Endothelial cell of umbilical vein (primary cell): ENCODE data around the gene RPL3. TPM values are rescaled to one million over a fixed set of nuclear protein-coding genes. Genes with fewer than 3 reads are reported as not detected.

Source experiments
- BruUV-seq: library from RNA; stranded (reverse); fragments of 400-500 nt; replicated peaks from 2 replicates; lab custom pipeline; 2021; lab: Mats Ljungman, UMichigan
- CTCF ChIA-PET: fragments of 300-600, 350-600 bp; sonication (Branson Sonifier 250); formaldehyde crosslinking; loops from one replicate; lab custom pipeline; 2021; ENCODE audit warnings: antibody characterized with exemption, inconsistent platforms; lab: Charles Lee
- POLR2A ChIA-PET: fragments of 300-600, 350-600 bp; sonication (Branson Sonifier 250); formaldehyde crosslinking; loops from one replicate; lab custom pipeline; 2021; ENCODE audit warnings: antibody characterized with exemption, inconsistent platforms; lab: Charles Lee
- DNase-seq: peaks from one replicate; pipeline ENCODE4 v3.0.0-alpha.2; 2011; ENCODE audit warnings: low read depth, low spot score
- FAIRE-seq: peaks from 2 replicates; lab custom pipeline; 2011; peaks lifted over from hg19 to GRCh38; lab: Jason Lieb, UNC
- H2AFZ ChIP-seq: 2 replicates; pipeline ENCODE4 v1.6.0; 2012; ENCODE audit warnings: low read depth, low read length, control low read depth, inconsistent platforms
- H3K27ac ChIP-seq: 2 replicates; pipeline ENCODE4 v1.5.1; 2011; ENCODE audit warnings: low read depth, mild to moderate bottlenecking, control low read depth, low read length, moderate library complexity; ENCODE audit not compliant: insufficient read depth
- H3K27me3 ChIP-seq, 2 experiments: 2 replicates each; pipeline versions ENCODE4 v1.6.0 to v1.6.1; 2011; ENCODE audit warnings: low read length in 2 of 2, mixed read lengths in 1 of 2; ENCODE audit not compliant: control insufficient read depth in 2 of 2, insufficient read depth in 2 of 2
- H3K36me3 ChIP-seq, 2 experiments: 2 replicates in 1 of 2; 3 replicates in 1 of 2; pipeline ENCODE4 v1.5.1; 2011; ENCODE audit warnings: low read length in 2 of 2, mild to moderate bottlenecking in 1 of 2, moderate library complexity in 1 of 2; ENCODE audit not compliant: control insufficient read depth in 2 of 2, insufficient read depth in 2 of 2; ENCODE audit errors: extremely low read depth in 1 of 2
- H3K4me1 ChIP-seq: 3 replicates; pipeline ENCODE4 v1.5.1; 2011; ENCODE audit warnings: mild to moderate bottlenecking, low read length; ENCODE audit not compliant: control insufficient read depth, insufficient read depth; ENCODE audit errors: extremely low read depth
- H3K4me2 ChIP-seq: 2 replicates; pipeline ENCODE4 v1.6.1; 2011; ENCODE audit warnings: low read length, control low read depth, mixed read lengths; ENCODE audit not compliant: insufficient read depth
- H3K4me3 ChIP-seq, 3 experiments: fragments of 200-600 bp in 1 of 3; sonication (generic), shearing (Covaris generic) in 1 of 3; replicated peaks in 1 of 3; 2 replicates each; pipeline ENCODE4 v1.5.1; 2011 to 2016; ENCODE audit warnings: control low read depth in 3 of 3, low read length in 3 of 3, mild to moderate bottlenecking in 2 of 3, inconsistent platforms in 1 of 3, low read depth in 1 of 3, moderate library complexity in 1 of 3; ENCODE audit not compliant: insufficient read depth in 1 of 3
- H3K79me2 ChIP-seq: 2 replicates; pipeline ENCODE4 v1.6.0; 2012; ENCODE audit warnings: low read length, inconsistent platforms; ENCODE audit not compliant: control insufficient read depth, insufficient read depth
- H3K9ac ChIP-seq: replicated peaks from 2 replicates; pipeline ENCODE3; 2011; ENCODE audit warnings: low read length, control low read depth; ENCODE audit not compliant: insufficient read depth; ENCODE audit errors: extremely low read depth
- H3K9me1 ChIP-seq: replicated peaks from 3 replicates; pipeline ENCODE4 v1.6.0; 2011; ENCODE audit warnings: mild to moderate bottlenecking, low read length; ENCODE audit not compliant: control insufficient read depth, insufficient read depth; ENCODE audit errors: extremely low read depth
- H3K9me3 ChIP-seq: replicated peaks from 2 replicates; pipeline ENCODE4 v1.5.1; 2012; ENCODE audit warnings: low read length, inconsistent platforms; ENCODE audit not compliant: control insufficient read depth, insufficient read depth
- H4K20me1 ChIP-seq: replicated peaks from 2 replicates; pipeline ENCODE3; 2011; ENCODE audit warnings: mild to moderate bottlenecking, low read length; ENCODE audit not compliant: control insufficient read depth, insufficient read depth; ENCODE audit errors: extremely low read depth
- CTCF ChIP-seq, 2 donors: IDR thresholded peaks; 1 replicate in 1 of 2; 2 replicates in 1 of 2; pipeline ENCODE4 v1.5.1; 2011; ENCODE audit warnings: low read length in 2 of 2, mild to moderate bottlenecking in 2 of 2, moderate library complexity in 2 of 2, control low read depth in 1 of 2, inconsistent platforms in 1 of 2, low read depth in 1 of 2; ENCODE audit not compliant: insufficient read depth in 1 of 2; ENCODE audit errors: extremely low read depth in 1 of 2
- EZH2 ChIP-seq: IDR thresholded peaks from 2 replicates; pipeline ENCODE4 v1.6.1; 2012; ENCODE audit warnings: borderline replicate concordance, low read depth, mild to moderate bottlenecking, moderate library complexity, low read length, inconsistent platforms; ENCODE audit not compliant: severe bottlenecking
- FOS ChIP-seq: IDR thresholded peaks from 2 replicates; pipeline ENCODE4 v1.6.1; 2011; ENCODE audit warnings: mild to moderate bottlenecking, low read length, moderate library complexity, borderline replicate concordance; ENCODE audit not compliant: insufficient read depth
- GATA2 ChIP-seq: IDR thresholded peaks from 2 replicates; pipeline ENCODE4 v1.7.0; 2011; ENCODE audit warnings: low read depth, mild to moderate bottlenecking, moderate library complexity, mixed read lengths, low read length; ENCODE audit not compliant: insufficient read length, insufficient read depth
- JUN ChIP-seq: IDR thresholded peaks from 2 replicates; pipeline ENCODE4 v1.6.1; 2011; ENCODE audit warnings: borderline replicate concordance, low read depth; ENCODE audit not compliant: insufficient read length, insufficient read depth
- MAX ChIP-seq: IDR thresholded peaks from 2 replicates; pipeline ENCODE4 v1.6.1; 2011; ENCODE audit not compliant: insufficient read depth, insufficient read length
- MYC ChIP-seq: IDR thresholded peaks from one replicate; pipeline ENCODE4 v1.6.1; 2011; ENCODE audit warnings: mild to moderate bottlenecking, low read depth, low read length
- POLR2A ChIP-seq: IDR thresholded peaks from 2 replicates; pipeline ENCODE4 v1.6.1; 2012; ENCODE audit warnings: low read depth, mild to moderate bottlenecking, control low read depth, low read length
- POLR2AphosphoS5 ChIP-seq: IDR thresholded peaks from 2 replicates; pipeline ENCODE4 v1.6.1; 2012; ENCODE audit warnings: low read depth, mild to moderate bottlenecking, control low read depth, low read length, moderate library complexity; ENCODE audit not compliant: insufficient read depth
- dilution Hi-C: fragments of 300-500 bp; cut with MboI; formaldehyde crosslinking; loops from one replicate; pipeline ENCODE4 v1.15.0; 2019; ENCODE audit warnings: low sequenced_read_pairs; ENCODE audit not compliant: extremely low pct_ligation_motif_present
- intact Hi-C: fragments of 100-400 bp; cut with micrococcal nuclease; formaldehyde crosslinking; loops from one replicate; pipeline ENCODE4 v1.10.0; 2022
- polyA plus RNA-seq, 4 experiments: library from polyadenylated mRNA; depleted of rRNA in 3 of 4; stranded (reverse) in 3 of 4; unstranded in 1 of 4; fragments of >200 nt; gene quantifications; 2 replicates each; pipeline versions ENCODE4 v1.2.1 to v1.2.3, GENCODE V29; 2011 to 2012; ENCODE audit warnings: missing spikeins in 1 of 4
- total RNA-seq: library from RNA; stranded (reverse); gene quantifications from 2 replicates; pipeline ENCODE4 v1.2.3, GENCODE V29; 2021

The RPL3 gene
- total and polyA plus RNA-seq, 2 donors (not counting 3 experiments of a cell fraction or from before 2014, with no cell fraction given), result 1,954 to 4,065 TPM

- DNase-seq, result no peak
- peak overlapping the region; percentile 5 for H3K27ac ChIP-seq
- ChIA-PET POLR2A (interaction anchor here (1.0 to 2.1 kb wide), 9 partner anchors 9 to 214 kb away, joined by 3 to 15 read pairs (median 5); partner anchors contain the start of genes PDGFB and RPL3), CTCF (interaction anchor here (0.7 to 4.5 kb wide), 26 partner anchors 13 to 1258 kb away, joined by 3 to 72 read pairs (median 4); partner anchors contain the start of gene PDGFB)
- intact Hi-C loops (loop anchor here (10.0 kb wide), 1 partner anchor 305 kb away; no protein-coding TSS in a partner anchor), dilution Hi-C loops (no loop called here)
- H4K20me1 ChIP-seq, result no peaks in the 10 kb centered on the region
- no peak overlapping the region for H3K9ac ChIP-seq
- peaks cover 31 to 36% of the 10 kb centered on the region in 2 experiments for H3K36me3 ChIP-seq
- no peak overlapping the region for H3K4me2 ChIP-seq
- no peaks in the 10 kb centered on the region for H3K9me3 ChIP-seq
- TF ChIP-seq MAX (no peak), POLR2AphosphoS5 (peak; percentile 54)
- H3K9me1 ChIP-seq, result no peaks in the 10 kb centered on the region
- no TSS peak for BruUV-seq
- no peaks in the 10 kb centered on the region for H3K27me3 ChIP-seq
- peak; percentile 62 for FAIRE-seq
- H3K79me2 ChIP-seq, result peaks cover 20% of the 10 kb centered on the region
- H3K4me3 ChIP-seq, result no peak overlapping the region
- H3K4me1 ChIP-seq, result peaks cover 30% of the 10 kb centered on the region
- no peak overlapping the region for H2AFZ ChIP-seq
These were observed 9.3 kb downstream of the RPL3 start for GRCh38 chr22:39309881-39310714.

- BruUV-seq, result no TSS peak
- Histone ChIP-seq H2AFZ (no peak overlapping the region), H3K27me3 (no peaks in the 10 kb centered on the region), H3K9ac (peak overlapping the region; percentile 1), H3K4me2 (no peak overlapping the region), H3K79me2 (peaks cover 13% of the 10 kb centered on the region), H3K4me1 (peaks cover 23% of the 10 kb centered on the region), H4K20me1 (no peaks in the 10 kb centered on the region), H3K9me3 (no peaks in the 10 kb centered on the region), H3K36me3 (peaks cover 24 to 29% of the 10 kb centered on the region in 2 experiments), H3K9me1 (no peaks in the 10 kb centered on the region), H3K4me3 (no peak overlapping the region), H3K27ac (peak overlapping the region; percentile 49)
- no peak for FAIRE-seq
- no peak for TF ChIP-seq POLR2A
- no peak for TF ChIP-seq MAX
- no peak for TF ChIP-seq JUN
- TF ChIP-seq EZH2, result no peak
- TF ChIP-seq POLR2AphosphoS5, result no peak
- TF ChIP-seq CTCF (IDR thresholded peaks at IDR 0.05; ENCODE audit: extremely low read depth in 1 of 2, insufficient read depth in 1 of 2, low read depth in 1 of 2, low read length in 2 of 2), result no peak
- TF ChIP-seq MYC, result no peak
- no peak for TF ChIP-seq GATA2
- TF ChIP-seq FOS, result no peak
- ChIA-PET POLR2A (interaction anchor here (1.2 to 2.1 kb wide), 3 partner anchors 10 to 81 kb away, joined by 3 to 15 read pairs (median 6); partner anchors contain the start of genes PDGFB and RPL3), CTCF (interaction anchor here (0.8 to 4.5 kb wide), 11 partner anchors 12 to 188 kb away, joined by 3 to 72 read pairs (median 4); partner anchors contain the start of gene PDGFB)
- intact Hi-C loops (no loop called here), dilution Hi-C loops (no loop called here)
- DNase-seq, result no peak
These were observed 10.0 kb downstream of the RPL3 start for GRCh38 chr22:39309364-39309861.
